Stimulated activated CD8-positive, alpha-beta memory T cell treated with anti-CD3 and anti-CD28 coated beads, Interleukin-12 subunit alpha, Interleukin-12 subunit beta, amount 100 ng/mL, for 24 hours (primary cell): Measurements from ENCODE around the gene ADRA2B.

Experiments used
- DNase-seq: peaks from one replicate; pipeline ENCODE4 v3.0.0-alpha.2; 2020; ENCODE audit errors: extremely low read depth

Gene ADRA2B

GRCh38 chr2:96105152-96105915 lies 11.0 kb downstream of the ADRA2B start:
- DNase-seq, result no peak

DNA sequence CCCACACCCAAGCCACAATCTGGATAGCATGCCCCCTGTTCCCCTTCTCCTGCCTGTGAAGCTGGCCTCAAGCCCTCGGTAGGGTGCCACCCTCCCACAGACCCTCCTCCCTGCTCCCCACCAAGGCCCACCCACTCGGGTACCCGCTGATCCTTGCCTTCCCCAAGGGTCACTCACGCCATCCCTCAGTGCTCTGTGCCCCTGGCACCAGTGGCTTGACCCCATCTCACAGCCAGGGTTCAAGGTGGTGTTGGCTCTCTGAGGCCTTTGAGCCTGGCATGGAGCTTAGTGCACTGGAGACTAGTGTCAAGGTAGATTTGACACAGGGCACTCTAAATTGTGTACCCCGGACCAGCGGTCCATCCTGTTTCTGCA lies 11.9 kb downstream of the ADRA2B start:
- DNase-seq, result no peak

GRCh38 chr2:96103761-96104486 lies 12.4 kb downstream of the ADRA2B start:
- DNase-seq, result no peak

- no peak for DNase-seq
Measured at GRCh38 chr2:96103187-96103601, 13.2 kb downstream of the ADRA2B start.

- DNase-seq, result no peak
Measured at GRCh38 chr2:96102596-96103186, 13.7 kb downstream of the ADRA2B start.

DNA sequence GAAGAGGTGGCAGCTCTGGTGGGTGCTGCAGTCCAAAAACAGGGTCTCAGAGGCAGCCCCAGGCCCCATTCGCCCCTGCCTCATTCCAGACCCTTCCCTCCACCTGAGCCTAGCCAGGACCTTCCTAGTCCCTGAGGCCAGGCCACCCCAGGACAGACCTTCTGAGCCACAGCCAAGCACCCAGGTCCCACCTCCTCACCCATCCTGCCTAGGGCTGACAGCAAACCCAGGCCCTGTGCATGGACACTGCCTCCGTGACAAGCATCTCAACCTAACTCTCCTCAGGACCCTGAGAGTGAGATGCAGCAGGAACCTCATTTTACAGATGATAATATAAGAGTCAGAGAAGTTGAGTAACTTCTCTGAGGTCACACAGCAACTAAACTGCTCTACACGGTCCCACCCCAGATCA lies 15.5 kb downstream of the ADRA2B start:
- no peak for DNase-seq

DNA sequence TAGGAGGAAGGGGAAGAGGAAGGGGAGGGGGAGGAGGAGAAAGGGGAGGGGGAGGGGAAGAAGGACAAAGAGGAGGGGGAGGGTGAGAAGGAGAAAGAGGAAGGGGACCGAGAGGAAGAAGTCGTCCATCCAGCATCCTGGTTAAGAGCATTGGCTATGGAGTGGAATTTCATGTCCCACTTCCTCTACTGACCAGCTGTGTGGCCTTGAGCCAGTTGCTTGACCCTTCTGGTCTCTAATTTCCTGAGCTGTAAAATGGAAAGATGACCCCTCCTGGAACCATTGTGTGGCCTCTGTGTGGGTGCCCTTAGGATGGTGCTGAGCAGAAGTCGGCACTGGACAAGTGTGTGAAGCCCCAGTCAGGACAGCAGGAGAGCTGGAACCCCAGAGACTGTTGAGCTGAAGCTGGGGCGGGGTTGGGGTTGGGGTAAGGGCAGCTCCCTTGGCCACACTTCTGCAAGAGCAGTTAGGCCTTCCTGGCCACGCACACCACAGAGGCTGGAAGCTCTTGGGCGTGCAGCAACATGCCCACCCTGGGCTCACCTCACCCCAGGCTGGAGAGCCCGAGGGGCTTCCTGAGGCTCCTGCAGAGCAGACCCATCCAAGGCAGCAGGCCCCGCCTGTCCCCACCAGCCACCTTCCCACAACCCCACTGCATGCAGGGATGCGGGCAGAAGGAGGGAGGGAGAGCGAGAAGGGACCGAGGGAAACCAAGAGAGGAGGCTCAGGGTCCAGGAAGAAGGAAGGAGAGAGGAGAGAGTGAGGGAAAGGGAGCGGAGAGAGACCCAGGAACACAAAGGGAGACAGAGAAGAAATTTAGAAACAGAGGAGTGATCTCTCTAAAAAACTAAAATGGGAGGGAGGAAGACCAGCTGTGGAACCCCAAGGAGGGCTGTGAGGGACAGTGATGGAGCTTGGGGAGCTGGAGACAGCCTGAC lies 16.2 kb downstream of the ADRA2B start:
- no peak for DNase-seq

DNA sequence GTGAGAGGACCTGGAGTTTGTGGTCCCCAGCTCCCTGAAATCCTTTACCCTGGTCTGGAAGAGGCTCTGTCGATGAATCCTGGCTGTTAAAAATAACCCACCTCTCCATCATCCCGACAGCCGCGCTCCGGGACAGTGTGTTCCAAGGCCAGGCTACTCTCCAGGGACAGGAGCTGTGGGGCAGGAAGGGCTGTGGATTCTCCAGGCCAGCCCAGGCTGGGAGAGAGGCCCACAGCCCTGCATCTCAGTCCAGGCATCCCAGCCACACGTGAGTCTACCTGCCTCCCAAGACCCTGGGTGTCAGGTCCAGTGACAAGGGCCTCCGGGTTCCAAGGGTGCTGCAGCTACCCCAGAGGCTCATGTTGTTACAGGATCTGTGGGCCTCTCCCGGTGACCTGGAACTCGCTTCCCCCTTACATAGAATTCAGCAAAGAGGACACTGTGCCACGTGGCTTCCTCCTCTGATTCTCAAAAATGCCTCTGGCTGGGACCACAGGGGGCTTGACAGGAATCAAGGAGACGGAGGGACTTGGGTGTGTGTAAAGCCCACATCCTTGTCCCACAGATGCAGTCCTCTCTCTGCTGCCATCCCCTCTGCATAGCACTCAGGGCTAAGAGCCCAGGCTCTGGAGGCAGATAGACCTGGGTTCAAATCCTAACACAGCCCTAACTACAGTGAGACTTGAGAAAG lies 17.3 kb downstream of the ADRA2B start:
- no peak for DNase-seq

GRCh38 chr2:96097951-96098823 lies 18.2 kb downstream of the ADRA2B start:
- no peak for DNase-seq

DNA sequence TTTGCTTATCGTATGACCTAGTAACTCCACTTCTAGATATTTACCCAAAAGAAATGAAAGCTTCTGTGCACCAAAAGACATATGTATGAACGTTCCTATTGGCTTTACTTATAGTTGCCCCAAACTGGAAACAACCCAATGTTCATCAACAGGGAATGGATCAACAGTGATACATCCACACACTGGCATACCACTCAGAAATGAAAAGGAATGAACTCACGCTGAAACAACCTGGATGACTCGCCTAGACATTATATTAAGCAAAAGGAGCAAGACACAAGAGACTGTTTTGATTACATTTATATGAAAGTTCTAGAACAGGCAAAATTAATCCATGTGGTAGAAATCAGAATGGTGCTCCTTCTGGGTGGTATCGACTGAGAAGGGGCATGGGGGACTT lies 18.9 kb downstream of the ADRA2B start:
- no peak for DNase-seq

DNA sequence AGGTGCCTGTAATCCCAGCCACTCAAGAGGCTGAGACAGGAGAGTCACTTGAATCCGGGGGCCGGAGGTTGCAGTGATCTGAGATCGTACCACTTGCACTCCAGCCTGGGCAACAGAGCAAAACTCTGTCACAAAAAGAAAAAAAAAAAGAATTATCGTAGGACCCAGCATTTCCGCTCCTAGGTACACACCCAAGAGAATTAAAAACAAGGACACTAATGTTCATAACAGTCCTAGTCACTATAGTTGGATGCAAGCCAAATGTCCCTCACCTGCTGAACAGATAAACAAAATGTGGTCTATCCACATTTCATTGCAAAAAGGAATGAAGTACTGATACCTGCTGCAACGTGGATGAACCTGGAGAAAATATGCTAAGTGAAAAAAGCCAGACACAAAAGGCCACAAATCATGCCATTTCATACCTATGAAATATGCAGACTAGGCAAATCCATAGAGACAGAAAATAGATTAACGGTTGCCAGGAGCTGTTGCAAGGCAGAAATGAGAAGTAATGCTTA lies 21.2 kb downstream of the ADRA2B start:
- no peak for DNase-seq

- DNase-seq, result no peak
Measured at GRCh38 chr2:96093528-96093927, 22.8 kb downstream of the ADRA2B start.

DNA sequence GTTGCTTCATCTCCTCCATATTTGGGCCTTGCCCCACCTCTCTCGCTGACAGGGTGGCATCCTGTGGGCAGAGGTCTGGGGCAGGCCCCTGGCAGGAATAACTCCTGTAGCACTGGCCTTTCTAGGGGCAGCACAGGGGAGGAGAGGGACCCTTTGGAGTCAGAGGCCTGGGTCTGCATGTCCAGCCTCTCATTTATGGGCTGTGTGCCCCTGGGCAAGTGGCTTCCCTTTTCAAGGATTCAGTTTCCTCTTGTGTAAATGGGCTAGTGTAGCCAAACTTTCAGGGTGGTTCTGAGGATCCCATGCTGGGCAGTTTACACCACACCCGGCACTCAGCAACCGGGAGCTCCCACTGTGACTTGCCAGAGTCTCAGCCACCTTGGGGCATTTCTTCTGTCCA lies 23.4 kb downstream of the ADRA2B start:
- no peak for DNase-seq

GRCh38 chr2:96092573-96092877 lies 23.8 kb downstream of the ADRA2B start:
- no peak for DNase-seq

- no peak for DNase-seq
Measured at GRCh38 chr2:96091711-96092572, 24.4 kb downstream of the ADRA2B start.

- DNase-seq, result no peak
Measured at GRCh38 chr2:96091141-96091710, 25.1 kb downstream of the ADRA2B start.

DNA sequence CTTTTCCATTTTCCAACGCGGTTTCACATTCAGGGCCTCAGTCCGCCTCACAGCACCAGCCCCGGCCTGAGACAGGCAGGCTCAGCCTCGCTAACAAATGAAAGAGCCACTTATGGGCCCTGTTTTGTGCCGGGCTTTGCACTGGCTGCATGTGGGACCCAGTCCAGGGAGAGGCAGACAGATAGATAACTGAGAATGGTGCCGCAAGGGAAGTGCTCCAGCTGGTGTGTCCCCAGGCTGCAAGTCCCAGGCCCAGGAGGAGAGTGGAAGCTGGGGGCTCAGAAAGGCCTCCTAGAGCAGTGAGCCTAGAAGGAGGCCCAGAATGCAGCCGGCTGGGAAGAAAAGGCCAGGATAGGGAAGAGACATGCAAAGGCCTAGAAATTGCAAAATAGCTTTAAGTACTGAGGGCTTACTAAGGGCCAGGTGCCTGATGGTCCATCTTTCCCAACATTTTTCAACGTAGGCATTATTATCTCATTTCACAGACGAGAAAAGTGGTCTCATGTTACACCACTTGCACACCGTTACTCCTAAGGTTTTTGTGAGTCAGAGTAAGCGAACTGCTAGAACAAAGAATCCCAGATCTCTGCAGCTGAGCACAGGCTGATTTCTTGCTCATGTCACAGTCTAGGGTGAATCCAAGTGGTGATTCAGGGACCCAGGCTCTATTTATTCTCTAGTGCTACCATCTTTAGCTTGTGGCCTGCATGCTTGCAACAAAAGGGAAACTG lies 26.0 kb downstream of the ADRA2B start:
- DNase-seq, result no peak
